Neuron (in vitro differentiated cells): ENCODE results near the gene TAF4.

Experiments used
- H2AFZ ChIP-seq: one replicate; pipeline ENCODE4 v1.6.1; 2013; ENCODE audit warnings: low read depth, mild to moderate bottlenecking, inconsistent platforms, low read length, moderate library complexity
- H3K27me3 ChIP-seq: one replicate; pipeline ENCODE4 v1.6.1; 2013; ENCODE audit warnings: low read length; ENCODE audit not compliant: insufficient read depth
- H3K36me3 ChIP-seq: one replicate; pipeline ENCODE4 v1.6.1; 2013; ENCODE audit warnings: low read length; ENCODE audit not compliant: insufficient read depth
- H3K4me1 ChIP-seq: one replicate; pipeline ENCODE4 v1.6.1; 2013; ENCODE audit warnings: low read length; ENCODE audit not compliant: insufficient read depth
- H3K4me3 ChIP-seq: 2 replicates; pipeline ENCODE4 v1.5.1; 2013; ENCODE audit warnings: mild to moderate bottlenecking, low read length, moderate library complexity
- H3K9me3 ChIP-seq: one replicate; pipeline ENCODE4 v1.6.1; 2013; ENCODE audit warnings: low read length

Gene TAF4

DNA sequence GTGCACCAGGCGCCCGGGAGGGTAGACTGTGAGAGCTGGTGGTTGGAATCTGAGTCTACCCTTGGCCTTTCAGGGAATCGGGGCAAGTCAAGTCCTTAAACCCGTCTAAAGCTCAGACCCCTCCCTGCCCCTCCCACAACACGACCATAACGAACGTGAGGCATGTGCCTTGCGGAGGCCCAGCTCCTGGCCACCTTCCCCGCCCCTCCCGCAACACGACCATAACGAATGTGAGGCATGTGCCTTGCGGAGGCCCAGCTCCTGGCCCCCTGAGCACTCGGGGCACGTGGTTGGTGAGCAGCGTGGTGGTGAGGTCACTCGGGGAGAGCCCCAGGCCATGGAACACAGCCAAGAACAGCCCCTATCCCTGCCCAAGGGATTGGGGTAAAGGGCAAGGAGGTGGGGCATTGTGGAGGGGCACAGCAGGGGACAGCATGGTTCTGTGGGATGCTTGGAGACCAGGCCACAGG is 132.2 kb downstream of the TAF4 start:
- Histone ChIP-seq H2AFZ (no peak overlapping the region), H3K4me3 (no peak overlapping the region), H3K4me1 (no peaks in the 10 kb centered on the region), H3K9me3 (no peaks in the 10 kb centered on the region), H3K27me3 (no peaks in the 10 kb centered on the region), H3K36me3 (peaks cover 8% of the 10 kb centered on the region)

- Histone ChIP-seq H3K4me3 (no peak overlapping the region), H3K4me1 (no peaks in the 10 kb centered on the region), H3K36me3 (peaks cover 11% of the 10 kb centered on the region)
These were observed 132.8 kb downstream of the TAF4 start for GRCh38 chr20:61932711-61933480.

DNA sequence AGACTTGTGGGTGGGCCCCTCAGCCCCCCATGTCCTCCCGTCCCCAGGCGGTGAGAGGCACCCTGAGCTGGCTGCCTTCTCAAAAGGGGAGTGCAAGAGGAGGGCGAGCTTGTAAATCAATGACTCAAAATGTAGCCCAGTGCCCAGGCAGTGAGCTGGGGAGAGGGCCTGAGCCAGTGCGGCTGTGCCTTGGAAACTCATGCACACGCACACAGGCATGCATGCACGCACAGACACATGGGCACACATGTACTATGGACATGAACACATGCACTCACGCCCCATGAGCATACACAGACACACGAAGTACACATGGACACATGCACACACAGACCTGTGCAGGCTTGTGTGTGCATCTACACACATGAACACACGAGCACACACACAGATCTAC is 133.5 kb downstream of the TAF4 start:
- Histone ChIP-seq H3K36me3 (peaks cover 11% of the 10 kb centered on the region), H3K27me3 (no peaks in the 10 kb centered on the region), H3K4me3 (no peak overlapping the region), H3K4me1 (no peaks in the 10 kb centered on the region), H2AFZ (no peak overlapping the region), H3K9me3 (no peaks in the 10 kb centered on the region)

More at GRCh38 chr20:61932711-61933480, 132.8 kb downstream of the TAF4 start:
- H3K9me3 ChIP-seq, result no peaks in the 10 kb centered on the region
- H2AFZ ChIP-seq, result no peak overlapping the region
- H3K27me3 ChIP-seq, result no peaks in the 10 kb centered on the region

DNA sequence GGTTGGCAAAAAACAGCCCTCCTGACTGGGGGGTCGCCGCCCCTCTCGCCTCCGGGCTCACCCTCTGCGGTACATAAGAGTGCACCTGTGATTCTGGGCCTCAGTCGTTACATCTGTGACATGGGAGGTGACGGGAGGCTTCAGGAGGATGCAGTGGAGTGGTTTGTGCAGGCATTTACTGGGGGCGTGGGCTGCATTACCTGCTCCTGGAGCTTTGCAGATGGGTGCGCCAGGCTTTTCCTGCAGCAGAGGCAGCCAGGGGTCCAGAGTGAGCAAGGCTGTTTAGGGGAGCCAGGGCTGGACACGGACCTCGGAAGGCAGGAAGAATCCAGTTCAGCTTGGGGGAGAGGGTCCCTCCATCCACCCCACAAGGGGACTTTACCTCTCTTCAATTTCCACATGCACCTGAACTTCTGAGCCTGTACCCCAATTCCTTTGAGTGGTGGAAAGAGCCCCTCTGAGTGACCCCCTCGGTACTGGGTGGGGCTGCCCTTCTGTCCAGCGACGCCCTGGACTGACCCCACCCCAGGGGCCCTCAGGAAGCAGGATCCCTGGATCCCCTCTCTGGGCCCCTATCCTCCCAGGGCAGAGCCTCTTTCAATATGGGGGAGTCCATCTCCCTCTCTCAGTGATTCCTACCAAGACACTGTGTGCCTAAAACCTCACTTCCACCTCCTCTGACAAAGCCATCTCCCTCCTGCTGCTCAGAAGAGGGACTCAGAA is 134.0 kb downstream of the TAF4 start:
- Histone ChIP-seq H3K9me3 (no peaks in the 10 kb centered on the region), H3K36me3 (peaks cover 11% of the 10 kb centered on the region), H3K27me3 (no peaks in the 10 kb centered on the region), H3K4me1 (no peaks in the 10 kb centered on the region), H2AFZ (no peak overlapping the region), H3K4me3 (no peak overlapping the region)

- Histone ChIP-seq H3K27me3 (no peaks in the 10 kb centered on the region), H3K4me3 (no peak overlapping the region), H3K36me3 (peaks cover 11% of the 10 kb centered on the region), H3K9me3 (no peaks in the 10 kb centered on the region), H2AFZ (no peak overlapping the region), H3K4me1 (no peaks in the 10 kb centered on the region)
These were observed 134.8 kb downstream of the TAF4 start for GRCh38 chr20:61930776-61931475.

DNA sequence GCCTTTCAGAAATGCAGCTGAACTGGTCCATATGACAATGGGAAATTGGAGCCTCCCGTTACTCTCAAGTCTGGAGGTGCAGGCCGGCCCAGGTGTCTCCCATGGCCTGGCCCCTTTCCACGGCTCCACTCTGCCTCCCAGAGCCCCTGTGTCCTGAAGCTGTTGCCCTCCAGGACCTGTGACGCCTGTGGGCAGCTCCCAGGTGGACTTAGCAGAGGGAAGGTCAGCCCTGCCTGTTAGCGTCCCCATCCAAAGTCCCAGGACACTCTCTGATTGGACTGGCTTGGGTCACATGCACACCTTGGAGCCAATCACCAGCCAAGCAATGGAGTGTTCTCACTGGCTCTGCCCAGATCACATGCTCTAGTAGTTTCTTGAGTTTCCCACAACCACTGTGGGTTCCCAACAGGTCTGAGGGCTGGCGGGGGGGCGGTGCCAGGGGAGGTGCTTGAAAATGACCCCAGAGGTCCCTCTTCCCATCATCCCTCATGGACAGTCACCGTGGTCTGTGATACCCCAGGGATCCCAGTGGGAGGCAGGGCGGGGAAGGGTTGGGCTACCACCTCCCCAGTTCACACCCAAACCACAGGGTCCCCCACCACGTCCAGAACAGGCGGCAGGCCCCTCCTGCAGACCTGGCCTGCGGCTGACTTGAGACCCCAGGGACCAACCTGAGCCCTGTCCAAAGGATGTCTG is 135.6 kb downstream of the TAF4 start:
- Histone ChIP-seq H3K36me3 (peaks cover 11% of the 10 kb centered on the region), H2AFZ (no peak overlapping the region), H3K4me3 (no peak overlapping the region), H3K4me1 (no peaks in the 10 kb centered on the region), H3K27me3 (no peaks in the 10 kb centered on the region), H3K9me3 (no peaks in the 10 kb centered on the region)

- H3K36me3 ChIP-seq, result peaks cover 9% of the 10 kb centered on the region
- H3K9me3 ChIP-seq, result no peaks in the 10 kb centered on the region
- H3K27me3 ChIP-seq, result no peaks in the 10 kb centered on the region
- H2AFZ ChIP-seq, result no peak overlapping the region
- no peak overlapping the region for H3K4me3 ChIP-seq
- H3K4me1 ChIP-seq, result no peaks in the 10 kb centered on the region
These were observed 136.1 kb downstream of the TAF4 start for GRCh38 chr20:61929561-61929960.

- Histone ChIP-seq H3K4me1 (no peaks in the 10 kb centered on the region), H3K36me3 (peaks cover 8% of the 10 kb centered on the region), H3K4me3 (no peak overlapping the region), H2AFZ (no peak overlapping the region), H3K27me3 (no peaks in the 10 kb centered on the region), H3K9me3 (no peaks in the 10 kb centered on the region)
These were observed 137.7 kb downstream of the TAF4 start for GRCh38 chr20:61927826-61928541.

DNA sequence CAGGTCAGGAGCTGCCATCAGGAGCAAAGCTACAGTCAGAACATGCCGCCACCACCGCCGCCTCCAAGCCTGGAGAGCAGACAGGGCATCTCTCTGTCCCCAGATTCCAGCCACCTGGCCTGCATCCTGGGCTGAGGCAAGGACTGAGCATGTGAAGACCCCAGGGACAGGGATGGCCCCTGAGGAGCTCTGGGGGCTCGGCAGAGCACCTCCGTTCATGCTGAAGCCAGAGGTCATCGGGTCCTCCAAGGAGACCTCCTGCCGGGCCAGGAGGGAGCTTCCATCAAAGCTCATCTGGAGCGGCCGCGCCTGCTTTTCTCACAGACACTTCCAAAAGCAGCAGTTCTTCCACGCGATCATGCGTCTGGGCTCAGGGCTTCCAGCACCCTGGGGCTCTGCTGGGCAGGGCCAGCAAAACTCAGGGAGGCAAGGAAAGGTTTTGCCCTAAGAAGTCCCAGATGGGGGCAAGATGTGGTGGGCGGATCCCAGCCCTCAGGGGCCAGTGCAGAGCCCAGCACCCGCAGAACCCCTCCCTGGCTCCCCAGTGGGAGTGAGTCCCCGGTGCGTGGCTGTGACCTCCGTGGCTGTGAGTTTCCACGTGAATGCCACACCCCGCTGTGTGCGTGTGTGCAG is 138.4 kb downstream of the TAF4 start:
- H3K27me3 ChIP-seq, result no peaks in the 10 kb centered on the region
- H3K4me1 ChIP-seq, result no peaks in the 10 kb centered on the region
- H3K36me3 ChIP-seq, result peaks cover 3% of the 10 kb centered on the region
- H3K9me3 ChIP-seq, result no peaks in the 10 kb centered on the region
- H2AFZ ChIP-seq, result no peak overlapping the region
- no peak overlapping the region for H3K4me3 ChIP-seq

DNA sequence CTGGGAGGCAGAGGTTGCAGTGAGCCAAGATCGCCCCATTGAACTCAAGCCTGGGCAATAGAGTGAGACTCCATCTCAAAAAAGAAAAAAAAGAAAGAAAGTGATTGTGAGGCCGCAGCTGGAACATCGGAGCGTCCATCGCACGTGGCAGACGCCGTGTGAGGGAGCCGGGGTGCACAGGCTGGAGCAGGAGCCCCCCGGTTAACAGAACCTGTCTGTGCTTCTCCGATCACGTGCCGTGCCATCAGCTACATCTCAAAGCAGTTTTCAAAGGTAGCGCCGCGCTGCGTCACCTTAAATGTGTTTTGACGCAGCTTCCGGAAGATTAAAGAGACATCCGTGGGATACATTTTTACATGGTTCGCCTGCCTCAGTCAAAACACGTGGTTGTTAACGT is 138.9 kb downstream of the TAF4 start:
- Histone ChIP-seq H3K4me1 (no peaks in the 10 kb centered on the region), H3K36me3 (peaks cover 3% of the 10 kb centered on the region)

GRCh38 chr20:61926253-61926613 is 139.4 kb downstream of the TAF4 start:
- H3K27me3 ChIP-seq, result no peaks in the 10 kb centered on the region
- H3K9me3 ChIP-seq, result no peaks in the 10 kb centered on the region

More for the DNA sequence above, 138.9 kb downstream of the TAF4 start:
- Histone ChIP-seq H3K27me3 (no peaks in the 10 kb centered on the region), H3K9me3 (no peaks in the 10 kb centered on the region), H3K4me3 (no peak overlapping the region), H2AFZ (no peak overlapping the region)

More at GRCh38 chr20:61926253-61926613, 139.4 kb downstream of the TAF4 start:
- H3K36me3 ChIP-seq, result peaks cover 3% of the 10 kb centered on the region
- no peak overlapping the region for H3K4me3 ChIP-seq
- no peaks in the 10 kb centered on the region for H3K4me1 ChIP-seq
- H2AFZ ChIP-seq, result no peak overlapping the region
